Sciatic nerve (tissue), 2 donors: ENCODE results near the gene CXXC4. TPM values are rescaled to one million over a fixed set of nuclear protein-coding genes. Genes with fewer than 3 reads are reported as not detected.

Experiments
- ATAC-seq: fragments of 200-7000 bp; cut with Tn5 transposase; one replicate; pipeline ENCODE4 v1.9.1; 2020; ENCODE audit warnings: mild to moderate bottlenecking, moderate library complexity
- DNase-seq: peaks from one replicate; pipeline ENCODE4 v3.0.0-alpha.2; 2020; ENCODE audit warnings: low spot score
- intact Hi-C: fragments of 100-400 bp; cut with DNase I; formaldehyde crosslinking; loops from one replicate; pipeline ENCODE4 v1.14.2; 2022
- total RNA-seq: library from RNA; stranded (reverse); fragmentation: NEBNext Ultra II Directional; extraction: Animal tissue kit (Norgen Biotek cat#: 25700); gene quantifications from one replicate; pipeline ENCODE4 v1.2.1, GENCODE V29; 2021
- donor health status: DM: no; HTN: no; CAD: no.
- donor health status: DM: no; HTN: no; CAD: no.

CXXC4 gene
- total RNA-seq, 1 donor from 2014 or later = 3.1 TPM

DNA sequence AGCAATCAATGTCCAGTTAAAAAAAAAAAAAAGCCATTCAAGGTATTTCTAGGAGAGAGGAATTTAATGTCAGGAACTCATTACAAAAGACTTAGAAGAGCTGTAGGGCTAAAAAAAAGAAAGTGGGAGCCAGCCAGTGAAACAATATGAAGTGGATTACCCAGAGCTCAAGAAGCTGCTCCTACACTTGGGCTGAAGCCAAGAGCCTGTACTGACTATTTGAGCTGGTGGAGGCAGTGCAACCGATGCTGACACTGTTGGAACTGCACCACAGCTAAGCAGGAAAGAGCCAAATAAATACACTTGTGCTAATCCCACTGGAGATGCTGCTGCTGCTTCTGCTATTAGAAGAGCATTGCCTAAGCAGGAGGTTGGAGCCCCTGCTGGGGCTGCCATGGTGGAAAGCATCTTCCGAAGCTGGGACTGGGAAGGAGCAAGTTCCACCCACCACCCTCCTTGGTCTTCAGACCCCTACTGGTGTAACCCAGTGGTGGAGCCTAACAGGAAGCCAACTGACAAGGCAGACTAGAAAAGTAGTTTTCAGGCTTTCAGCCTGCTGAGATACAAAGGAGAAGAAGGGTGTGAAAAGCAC is 65.4 kb downstream of the CXXC4 start:
- no peak for ATAC-seq
- intact Hi-C loops = no loop called here
- DNase-seq = no peak

GRCh38 chr4:104425948-104426347 is 68.7 kb downstream of the CXXC4 start:
- ATAC-seq = no peak
- intact Hi-C loops = no loop called here
- no peak for DNase-seq

GRCh38 chr4:104424989-104425388 is 69.7 kb downstream of the CXXC4 start:
- ATAC-seq (no peak), DNase-seq (no peak)
- intact Hi-C loops = no loop called here

DNA sequence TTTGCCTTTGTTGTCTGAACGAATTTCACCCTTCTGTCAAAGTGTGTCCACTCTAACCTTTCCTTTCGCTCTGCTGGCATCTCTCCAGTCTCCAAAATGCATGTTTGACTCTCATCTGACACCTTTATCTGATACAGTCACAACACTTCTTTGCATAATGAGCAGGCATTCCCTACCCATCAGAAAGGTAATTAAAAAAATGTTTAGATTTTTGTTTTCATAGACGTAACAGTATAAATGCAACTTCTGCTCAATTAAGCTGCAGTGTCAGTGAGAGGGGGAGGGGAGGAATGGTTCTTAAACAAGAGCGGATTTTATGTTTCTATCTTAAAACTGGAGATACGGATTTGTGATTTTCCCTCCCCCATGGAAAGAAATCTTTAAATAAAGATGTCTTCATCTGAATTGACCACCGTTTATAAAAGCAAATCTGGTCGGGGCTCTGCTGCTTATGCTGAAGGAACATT is 70.2 kb downstream of the CXXC4 start:
- ATAC-seq (no peak), DNase-seq (no peak)
- intact Hi-C loops = no loop called here

DNA sequence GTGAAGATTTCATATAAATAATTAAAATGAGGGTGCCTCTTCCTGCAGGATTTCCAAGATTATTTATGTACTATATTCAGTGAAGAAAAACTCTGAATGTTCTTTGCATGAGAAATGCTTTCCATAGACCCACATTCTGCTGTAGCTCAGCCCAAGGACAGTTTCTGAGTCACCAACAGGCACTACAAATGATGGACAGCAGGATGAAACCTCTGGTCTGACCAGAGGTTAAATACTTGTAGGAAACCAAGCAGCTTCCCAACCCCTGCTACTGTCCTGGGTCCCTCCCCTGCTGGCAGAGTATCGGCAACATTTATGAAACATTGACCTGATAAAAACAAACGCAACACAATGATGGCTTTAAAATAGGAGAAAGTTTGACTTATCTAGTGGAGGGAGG is 73.1 kb downstream of the CXXC4 start:
- intact Hi-C loops = no loop called here
- no peak for ATAC-seq
- DNase-seq = no peak

DNA sequence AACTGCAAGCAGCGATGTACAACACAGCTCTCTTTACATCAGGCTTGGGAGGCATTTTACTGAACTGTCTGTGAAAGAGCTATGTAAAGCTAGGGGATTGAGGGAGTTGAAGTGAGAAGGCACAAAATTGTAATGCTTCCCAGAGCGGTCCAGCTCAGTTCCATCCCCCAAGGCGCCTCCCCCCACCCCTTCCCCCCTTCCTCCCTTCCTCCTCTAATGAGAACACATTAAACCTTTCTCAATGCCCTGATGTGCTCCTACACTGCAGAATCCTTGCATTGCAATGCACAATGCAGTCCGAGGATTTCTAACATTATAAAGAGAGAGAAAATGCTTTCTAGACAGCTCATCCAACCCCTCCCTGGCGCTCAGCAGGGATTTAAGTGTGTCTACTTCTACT is 73.9 kb downstream of the CXXC4 start:
- ATAC-seq = no peak
- intact Hi-C loops = no loop called here
- DNase-seq = no peak
